Stimulated activated CD4-positive, alpha-beta T cell treated with anti-CD3 and anti-CD28 coated beads, TNF-alpha, amount 100 ng/mL, for 48 hours (primary cell): ENCODE measurements around the gene NPIPB13.
"Not testable (repeated sequence)": the region's sequence is repeated elsewhere in the genome, so short reads cannot be mapped to it uniquely, and the experiment has no call there.

ENCODE experiments used
- DNase-seq, 3 donors: peaks; one replicate each; pipeline ENCODE4 v3.0.0-alpha.2; 2020; ENCODE audit warnings: low read depth in 3 of 3

NPIPB13 gene

GRCh38 chr16:30248379-30248778 lies at the start of gene NPIPB13:
NPIPB13 (minus strand) TSS chr16:30248479; CDS start chr16:30245573, 2,906 bp downstream.
- not testable (repeated sequence) for DNase-seq

- not testable (repeated sequence) for DNase-seq
Measured at GRCh38 chr16:30282357-30282756, 34.1 kb upstream of the NPIPB13 start.

GRCh38 chr16:30278523-30278922 lies 30.2 kb upstream of the NPIPB13 start:
- DNase-seq, result not testable (repeated sequence)

GRCh38 chr16:30217082-30217481 lies 31.2 kb downstream of the NPIPB13 start:
- DNase-seq, result not testable (repeated sequence)

- not testable (repeated sequence) for DNase-seq
Measured at GRCh38 chr16:30211414-30211813, 36.9 kb downstream of the NPIPB13 start.

- not testable (repeated sequence) for DNase-seq
Measured at GRCh38 chr16:30209032-30209431, 39.2 kb downstream of the NPIPB13 start.

GRCh38 chr16:30207063-30207704 lies 41.1 kb downstream of the NPIPB13 start:
- not testable (repeated sequence) for DNase-seq

- DNase-seq, result not testable (repeated sequence)
Measured at GRCh38 chr16:30206252-30206651, 42.0 kb downstream of the NPIPB13 start.

- not testable (repeated sequence) for DNase-seq
Measured at GRCh38 chr16:30205541-30206236, 42.6 kb downstream of the NPIPB13 start.

- not testable (repeated sequence) for DNase-seq
Measured at GRCh38 chr16:30199608-30200343, 48.5 kb downstream of the NPIPB13 start.

GRCh38 chr16:30199049-30199448 lies 49.2 kb downstream of the NPIPB13 start, which contains the start of gene SULT1A3:
SULT1A3 (plus strand) TSS chr16:30199255; CDS start chr16:30200729, 1,474 bp downstream.
- DNase-seq, result not testable (repeated sequence)
